Liver (tissue), 3 donors: Measurements from ENCODE around the gene SLC12A5.

Source experiments
- ATF3 ChIP-seq: IDR thresholded peaks from 2 replicates; pipeline ENCODE4 v1.6.1; 2016; ENCODE audit warnings: antibody characterized with exemption
- EGR1 ChIP-seq, 2 donors: IDR thresholded peaks; 2 replicates each; pipeline ENCODE4 v1.6.1; 2016 to 2018; ENCODE audit warnings: antibody characterized with exemption in 2 of 2, low read depth in 2 of 2
- GABPA ChIP-seq, 2 donors: IDR thresholded peaks in 1 of 2; conservative IDR thresholded peaks in 1 of 2; 2 replicates each; pipeline ENCODE4 v1.6.1; 2016; ENCODE audit warnings: antibody characterized with exemption in 2 of 2, mild to moderate bottlenecking in 1 of 2, moderate library complexity in 1 of 2
- HNF4G ChIP-seq: IDR thresholded peaks from 2 replicates; pipeline ENCODE4 v1.6.1; 2016; ENCODE audit warnings: antibody characterized with exemption
- JUND ChIP-seq, 2 donors: IDR thresholded peaks; 2 replicates each; pipeline ENCODE4 v1.6.1; 2016; ENCODE audit warnings: antibody characterized with exemption in 2 of 2
- MAX ChIP-seq: IDR thresholded peaks from 2 replicates; pipeline ENCODE4 v1.6.1; 2016; ENCODE audit warnings: antibody characterized with exemption
- NR2F2 ChIP-seq: IDR thresholded peaks from 2 replicates; pipeline ENCODE4 v1.6.1; 2016; ENCODE audit warnings: antibody characterized with exemption
- REST ChIP-seq: IDR thresholded peaks from 2 replicates; pipeline ENCODE4 v1.6.1; 2016; ENCODE audit warnings: antibody characterized with exemption, mild to moderate bottlenecking
- YY1 ChIP-seq: IDR thresholded peaks from 2 replicates; pipeline ENCODE4 v1.6.1; 2016; ENCODE audit warnings: antibody characterized with exemption, mild to moderate bottlenecking
- TF ChIP-seq, protein P1 (sequence below): fragments of 150-350 bp; IDR thresholded peaks from 2 replicates; pipeline ENCODE4 v1.5.1; 2017; ENCODE audit warnings: improper control_type of control experiment, low read depth, low read length; ENCODE audit not compliant: missing input control
- donor health status: healthy.
- donor health status: healthy.

GRCh38 chr20:46010491-46011391 lies 18.3 kb upstream of the SLC12A5 start:
- TF ChIP-seq, protein P1, sequence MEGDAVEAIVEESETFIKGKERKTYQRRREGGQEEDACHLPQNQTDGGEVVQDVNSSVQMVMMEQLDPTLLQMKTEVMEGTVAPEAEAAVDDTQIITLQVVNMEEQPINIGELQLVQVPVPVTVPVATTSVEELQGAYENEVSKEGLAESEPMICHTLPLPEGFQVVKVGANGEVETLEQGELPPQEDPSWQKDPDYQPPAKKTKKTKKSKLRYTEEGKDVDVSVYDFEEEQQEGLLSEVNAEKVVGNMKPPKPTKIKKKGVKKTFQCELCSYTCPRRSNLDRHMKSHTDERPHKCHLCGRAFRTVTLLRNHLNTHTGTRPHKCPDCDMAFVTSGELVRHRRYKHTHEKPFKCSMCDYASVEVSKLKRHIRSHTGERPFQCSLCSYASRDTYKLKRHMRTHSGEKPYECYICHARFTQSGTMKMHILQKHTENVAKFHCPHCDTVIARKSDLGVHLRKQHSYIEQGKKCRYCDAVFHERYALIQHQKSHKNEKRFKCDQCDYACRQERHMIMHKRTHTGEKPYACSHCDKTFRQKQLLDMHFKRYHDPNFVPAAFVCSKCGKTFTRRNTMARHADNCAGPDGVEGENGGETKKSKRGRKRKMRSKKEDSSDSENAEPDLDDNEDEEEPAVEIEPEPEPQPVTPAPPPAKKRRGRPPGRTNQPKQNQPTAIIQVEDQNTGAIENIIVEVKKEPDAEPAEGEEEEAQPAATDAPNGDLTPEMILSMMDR, result no peak
- TF ChIP-seq MAX (no peak), HNF4G (no peak), YY1 (no peak), NR2F2 (no peak), ATF3 (no peak), EGR1 (IDR thresholded peaks at IDR 0.05; ENCODE audit: low read depth in 2 of 2) (no peak), REST (no peak), GABPA (IDR thresholded peaks at IDR 0.05 in 1 of 2, conservative IDR thresholded peaks at IDR 0.05 in 1 of 2) (no peak), JUND (IDR thresholded peaks at IDR 0.05) (no peak)
